GM21515 (cell line): ENCODE results near the gene GPR55.

Experiments
- ATAC-seq: cut with Tn5 transposase; IDR thresholded peaks from one replicate; pipeline ENCODE4 v1.9.1; 2021; ENCODE audit not compliant: unreplicated experiment

Gene GPR55

DNA sequence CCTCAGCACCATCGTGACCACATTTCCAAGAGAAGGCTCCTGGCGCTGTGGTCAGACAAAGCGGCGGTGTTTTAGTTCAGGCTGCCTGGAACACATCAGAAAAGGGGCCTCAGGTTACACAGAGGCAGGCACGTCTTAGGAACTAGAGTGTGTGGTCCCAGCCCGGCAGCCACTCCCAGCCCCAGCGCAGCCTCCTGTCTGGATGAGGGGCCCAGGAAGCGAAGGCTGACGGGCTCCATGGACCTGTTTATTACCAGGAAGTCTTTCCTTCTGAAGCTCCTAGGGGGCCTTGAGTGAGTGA, 10.0 kb upstream of the GPR55 start:
- ATAC-seq, result no peak

- ATAC-seq, result no peak
These were observed 9.4 kb upstream of the GPR55 start for GRCh38 chr2:230934231-230935129.

GRCh38 chr2:230933521-230934180, 8.6 kb upstream of the GPR55 start:
- no peak for ATAC-seq

DNA sequence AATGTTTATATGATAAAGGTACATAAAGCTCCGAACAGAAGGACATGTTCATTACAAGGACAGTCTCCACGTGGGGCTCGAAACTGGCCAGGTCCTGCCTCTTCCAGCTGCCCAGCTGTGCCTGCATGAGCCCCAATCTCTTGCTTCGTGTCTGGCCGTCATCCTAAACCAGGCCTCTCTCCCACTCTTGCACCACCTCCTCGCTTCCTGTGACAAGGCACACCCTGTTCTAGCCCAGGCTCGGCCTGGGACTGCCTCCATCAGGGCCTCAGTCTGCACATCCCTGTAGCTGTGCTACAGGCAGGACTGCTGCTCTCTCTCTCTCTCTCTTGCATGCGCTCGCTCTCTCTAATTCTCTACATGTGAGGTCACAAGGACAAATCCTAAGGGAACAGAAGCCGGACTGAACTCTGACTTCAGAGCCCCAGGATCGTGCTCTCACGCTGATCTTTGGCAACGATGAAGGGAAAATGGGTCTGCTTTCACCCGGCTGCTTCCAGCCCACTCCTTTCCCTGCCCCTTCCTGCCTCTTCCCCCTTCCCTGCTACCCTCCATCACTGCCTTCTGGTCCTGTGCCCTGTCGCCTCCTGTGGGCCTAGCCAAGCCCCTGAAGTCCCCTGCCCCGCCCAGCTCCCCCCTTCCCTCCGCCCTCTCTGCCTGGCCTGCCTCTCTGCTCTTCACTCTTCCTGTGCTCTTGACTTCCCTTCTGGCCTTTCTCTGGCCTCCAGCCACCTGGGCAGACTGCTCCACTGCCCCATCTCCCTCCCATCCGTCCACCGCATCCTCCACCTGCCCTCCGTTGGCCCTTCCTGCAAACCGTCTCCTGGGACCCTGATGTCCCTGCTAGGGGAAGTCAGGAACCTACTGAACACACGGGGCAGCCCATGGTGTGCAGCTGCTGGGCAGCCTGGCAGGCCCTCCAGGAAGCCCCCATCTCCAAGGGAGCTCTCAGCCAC, 7.8 kb upstream of the GPR55 start:
- no peak for ATAC-seq

- no peak for ATAC-seq
These were observed 6.7 kb upstream of the GPR55 start for GRCh38 chr2:230931556-230932231.

GRCh38 chr2:230930928-230931555, 6.0 kb upstream of the GPR55 start:
- no peak for ATAC-seq

GRCh38 chr2:230930149-230930780, 5.2 kb upstream of the GPR55 start:
- ATAC-seq, result no peak

GRCh38 chr2:230929381-230930148, 4.5 kb upstream of the GPR55 start:
- ATAC-seq, result no peak

GRCh38 chr2:230928701-230929380, 3.8 kb upstream of the GPR55 start:
- no peak for ATAC-seq

- ATAC-seq, result no peak
These were observed 2.8 kb upstream of the GPR55 start for GRCh38 chr2:230927711-230928341.

GRCh38 chr2:230925879-230926765, 1.1 kb upstream of the GPR55 start:
- peak; percentile 21 for ATAC-seq

- peak; percentile 16 for ATAC-seq
These were observed 419 bp upstream of the GPR55 start for GRCh38 chr2:230925443-230925878.

DNA sequence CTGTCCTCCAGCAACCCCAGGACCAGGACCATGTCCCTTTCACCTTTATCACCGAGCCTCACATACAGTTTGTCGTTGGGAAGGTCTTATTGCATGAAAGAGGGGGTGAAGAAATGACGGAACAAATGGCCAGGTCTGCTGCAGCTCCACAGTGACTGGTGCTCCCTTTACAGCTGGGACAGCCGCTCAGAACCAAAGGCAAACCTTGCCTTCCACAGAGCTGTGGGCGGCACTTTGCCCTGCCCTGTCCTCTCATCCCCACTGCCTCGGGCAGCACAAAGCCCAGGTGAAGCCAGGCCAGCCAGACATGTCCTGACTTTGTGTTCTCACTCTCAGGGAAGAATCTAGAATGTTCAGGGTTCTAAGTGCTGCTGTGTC, 961 bp downstream of the GPR55 start:
- no peak for ATAC-seq

- ATAC-seq, result no peak
These were observed 1.9 kb downstream of the GPR55 start for GRCh38 chr2:230922951-230923717.

- ATAC-seq, result no peak
These were observed 3.0 kb downstream of the GPR55 start for GRCh38 chr2:230921806-230922595.

- no peak for ATAC-seq
These were observed 4.9 kb downstream of the GPR55 start for GRCh38 chr2:230920167-230920566.
